Mucosa of rectum (tissue), 2 donors: ENCODE data around the gene ZMYM3.
"Not testable (repeated sequence)": the region's sequence is repeated elsewhere in the genome, so short reads cannot be mapped to it uniquely, and the experiment has no call there.

Experiments used
- H3K27ac ChIP-seq, 2 donors: one replicate each; pipeline ENCODE4 v1.7.0; 2013; ENCODE audit warnings: inconsistent platforms in 2 of 2, low read depth in 2 of 2, low read length in 2 of 2
- H3K27me3 ChIP-seq, 2 donors: one replicate each; pipeline ENCODE4 v1.7.0; 2013; ENCODE audit warnings: low read length in 2 of 2; ENCODE audit not compliant: control insufficient read depth in 2 of 2, insufficient read depth in 2 of 2
- H3K36me3 ChIP-seq, 2 donors: one replicate each; pipeline ENCODE4 v1.7.0; 2013; ENCODE audit warnings: low read length in 2 of 2; ENCODE audit not compliant: control insufficient read depth in 2 of 2, insufficient read depth in 2 of 2
- H3K4me1 ChIP-seq, 2 donors: one replicate each; pipeline ENCODE4 v1.7.0; 2013; ENCODE audit warnings: low read length in 2 of 2, mild to moderate bottlenecking in 1 of 2; ENCODE audit not compliant: control insufficient read depth in 2 of 2, insufficient read depth in 2 of 2
- H3K4me3 ChIP-seq, 2 donors: one replicate each; pipeline ENCODE4 v1.7.0; 2013; ENCODE audit warnings: low read length in 2 of 2
- H3K9ac ChIP-seq, 2 donors: one replicate each; pipeline ENCODE4 v1.7.0; 2013; ENCODE audit warnings: low read length in 2 of 2, low read depth in 1 of 2, mild to moderate bottlenecking in 1 of 2
- H3K9me3 ChIP-seq, 2 donors: one replicate each; pipeline ENCODE4 v1.7.0; 2013; ENCODE audit warnings: low read length in 2 of 2; ENCODE audit not compliant: control insufficient read depth in 2 of 2
- donor health status: healthy.
- donor health status: Normal muscosa, but diverticular disease.

ZMYM3 gene

GRCh38 chrX:71254092-71254963 is at the start of gene ZMYM3:
TSS of gene ZMYM3 (minus strand) at chrX:71254140. CDS start at chrX:71253255, 885 bp downstream.
- H3K4me1 ChIP-seq = peaks cover 5% of the 10 kb centered on the region in 2 donors
- no peaks in the 10 kb centered on the region for H3K9me3 ChIP-seq
- H3K9ac ChIP-seq = peak within 1 kb of the TSS; percentile 65 to 69
- peaks cover 0 to 3% of the 10 kb centered on the region in 2 donors for H3K36me3 ChIP-seq
- peak within 1 kb of the TSS; percentile 70 to 80 for H3K4me3 ChIP-seq
- peak within 1 kb of the TSS; percentile 60 to 79 for H3K27ac ChIP-seq
- H3K27me3 ChIP-seq = no peaks in the 10 kb centered on the region

- Histone ChIP-seq H3K27ac (no peak overlapping the region), H3K27me3 (no peaks in the 10 kb centered on the region), H3K4me1 (no peaks in the 10 kb centered on the region), H3K9ac (no peak overlapping the region), H3K9me3 (no peaks in the 10 kb centered on the region), H3K4me3 (no peak overlapping the region), H3K36me3 (peaks cover 11 to 20% of the 10 kb centered on the region in 2 donors)
These were observed 48.7 kb upstream of the ZMYM3 start for GRCh38 chrX:71302461-71303213.

DNA sequence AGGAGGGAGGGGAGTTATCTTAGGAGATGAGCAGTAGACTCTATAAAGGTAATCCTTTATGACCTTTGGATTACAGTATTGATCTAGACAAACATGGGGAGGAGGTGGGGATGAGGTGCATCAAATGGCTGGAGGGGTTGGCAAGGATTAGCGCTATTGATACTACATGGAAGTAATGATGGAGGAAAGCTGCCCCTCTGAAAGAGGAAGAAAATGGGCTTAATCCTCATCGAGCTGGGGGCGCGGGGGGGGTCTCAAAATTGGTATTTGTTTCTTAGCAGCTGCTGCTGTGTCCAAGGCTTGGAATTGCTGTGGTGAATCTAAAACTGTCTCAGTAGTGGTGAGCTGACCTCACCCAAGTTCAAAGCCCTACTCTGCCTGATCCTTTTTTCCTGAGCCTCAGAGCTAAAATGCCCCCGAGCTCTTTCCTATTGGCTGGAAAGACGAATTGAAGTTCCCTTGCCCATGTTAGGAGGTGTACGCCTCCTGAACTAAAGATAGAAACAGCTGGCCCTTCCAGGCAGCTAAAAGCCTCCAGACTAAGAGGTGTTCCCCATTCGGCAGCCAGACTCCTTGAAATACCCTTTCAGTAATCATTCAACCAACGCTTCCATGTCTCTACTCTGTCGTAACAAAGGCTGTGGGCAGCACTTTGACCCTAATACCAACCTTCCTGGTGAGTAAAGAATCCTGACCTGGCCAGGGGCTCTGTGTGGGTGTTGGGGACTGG is 47.4 kb upstream of the ZMYM3 start, which contains the start of gene ITGB1BP2:
Gene ITGB1BP2 (plus strand): TSS at position 556 of the 730 bp plus-strand sequence. CDS start 57 bp downstream, at position 613.
- Histone ChIP-seq H3K4me3 (no peak within 1 kb of the TSS), H3K4me1 (no peaks in the 10 kb centered on the region), H3K27ac (no peak within 1 kb of the TSS), H3K27me3 (no peaks in the 10 kb centered on the region), H3K9ac (no peak within 1 kb of the TSS), H3K36me3 (peaks cover 22 to 32% of the 10 kb centered on the region in 2 donors), H3K9me3 (no peaks in the 10 kb centered on the region)

DNA sequence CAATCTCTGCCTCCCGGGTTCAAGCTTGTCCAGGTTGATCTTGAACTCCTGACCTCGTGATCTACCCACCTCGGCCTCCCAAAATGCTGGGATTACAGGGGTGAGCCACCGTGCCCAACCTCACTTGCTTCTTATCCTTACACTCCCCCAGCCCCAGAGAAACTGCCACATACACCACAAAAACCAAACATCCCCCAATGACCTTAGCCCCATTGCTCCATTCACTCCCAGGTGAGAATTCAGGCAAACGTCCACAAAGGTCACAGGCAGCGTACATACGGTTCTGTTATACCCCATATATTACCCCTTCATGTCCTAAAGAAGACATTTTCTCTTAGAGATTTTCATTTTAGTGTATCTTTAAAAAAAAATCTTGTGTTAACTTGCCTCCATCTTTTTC is 46.6 kb upstream of the ZMYM3 start:
- H3K4me3 ChIP-seq, H3K27ac ChIP-seq, H3K9me3 ChIP-seq, H3K9ac ChIP-seq, H3K4me1 ChIP-seq, H3K27me3 ChIP-seq: not testable (repeated sequence)
- H3K36me3 ChIP-seq = peaks cover 23 to 32% of the 10 kb centered on the region in 2 donors

DNA sequence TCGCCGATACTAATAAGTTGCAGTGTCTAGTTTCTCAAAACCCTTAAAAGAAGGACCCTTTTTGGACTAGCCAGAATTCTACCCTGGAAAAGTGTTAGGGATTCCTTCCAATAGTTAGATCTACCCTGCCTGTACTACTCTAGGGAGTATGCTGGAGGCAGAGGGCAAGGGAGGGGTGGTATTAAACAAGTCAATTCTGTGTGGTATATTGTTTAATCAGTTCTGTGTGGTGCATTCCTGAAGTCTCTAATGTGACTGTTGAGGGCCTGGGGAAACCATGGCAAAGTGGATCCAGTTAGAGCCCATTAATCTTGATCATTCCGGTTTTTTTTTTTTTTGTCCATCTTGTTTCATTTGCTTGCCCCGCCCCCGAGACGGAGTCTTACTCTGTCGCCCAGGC is 46.1 kb upstream of the ZMYM3 start:
- not testable (repeated sequence) for H3K4me3 ChIP-seq, H3K9me3 ChIP-seq, H3K9ac ChIP-seq, H3K4me1 ChIP-seq, H3K27ac ChIP-seq, H3K27me3 ChIP-seq
- peaks cover 23 to 32% of the 10 kb centered on the region in 2 donors for H3K36me3 ChIP-seq

- Histone ChIP-seq H3K4me1 (no peaks in the 10 kb centered on the region), H3K9ac (no peak overlapping the region), H3K4me3 (no peak overlapping the region), H3K9me3 (no peaks in the 10 kb centered on the region), H3K27ac (no peak overlapping the region), H3K36me3 (peaks cover 31 to 43% of the 10 kb centered on the region in 2 donors), H3K27me3 (no peaks in the 10 kb centered on the region)
These were observed 44.2 kb upstream of the ZMYM3 start for GRCh38 chrX:71298119-71298518.

- no peaks in the 10 kb centered on the region for H3K27me3 ChIP-seq
- no peak overlapping the region for H3K4me3 ChIP-seq
- H3K9me3 ChIP-seq = no peaks in the 10 kb centered on the region
- no peaks in the 10 kb centered on the region for H3K4me1 ChIP-seq
- no peak overlapping the region for H3K27ac ChIP-seq
- peaks cover 33 to 48% of the 10 kb centered on the region in 2 donors for H3K36me3 ChIP-seq
- H3K9ac ChIP-seq = no peak overlapping the region
These were observed 42.9 kb upstream of the ZMYM3 start for GRCh38 chrX:71296806-71297205.

- no peak overlapping the region for H3K4me3 ChIP-seq
- H3K27ac ChIP-seq = no peak overlapping the region
These were observed 38.9 kb upstream of the ZMYM3 start for GRCh38 chrX:71292669-71293365.

DNA sequence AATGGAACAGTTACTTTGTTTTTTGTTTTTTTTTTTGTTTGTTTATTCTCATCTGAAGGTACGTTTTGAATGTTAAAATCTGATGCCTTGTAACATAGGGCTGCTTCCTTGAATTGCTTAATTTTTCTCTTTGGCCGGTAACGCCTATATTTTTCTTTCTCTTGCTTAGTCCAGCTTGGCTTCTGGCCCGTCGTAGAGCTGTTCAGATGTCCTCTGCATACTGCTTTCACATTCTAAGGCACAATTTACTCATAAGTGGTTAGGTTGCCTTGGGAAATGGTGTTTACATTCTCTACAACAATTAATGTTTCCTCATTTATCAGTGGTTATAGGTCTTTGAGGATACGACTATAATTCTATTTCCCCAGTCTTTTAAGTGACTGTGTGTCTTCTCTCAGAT is 37.4 kb upstream of the ZMYM3 start:
- Histone ChIP-seq H3K9ac (no peak overlapping the region), H3K9me3 (no peaks in the 10 kb centered on the region), H3K36me3 (peaks cover 21 to 23% of the 10 kb centered on the region in 2 donors), H3K4me1 (no peaks in the 10 kb centered on the region), H3K27me3 (no peaks in the 10 kb centered on the region), H3K27ac (no peak overlapping the region), H3K4me3 (no peak overlapping the region)

More at GRCh38 chrX:71292669-71293365, 38.9 kb upstream of the ZMYM3 start:
- no peaks in the 10 kb centered on the region for H3K27me3 ChIP-seq
- H3K9me3 ChIP-seq = no peaks in the 10 kb centered on the region
- peaks cover 35 to 36% of the 10 kb centered on the region in 2 donors for H3K36me3 ChIP-seq
- no peaks in the 10 kb centered on the region for H3K4me1 ChIP-seq
- H3K9ac ChIP-seq = no peak overlapping the region
